HUDEP-2 (cell line): ENCODE data around the gene HPCAL1.
A peak's percentile ranks its signal among the peaks of the same experiment; 100 is the strongest.
"Not testable (repeated sequence)": the region's sequence is repeated elsewhere in the genome, so short reads cannot be mapped to it uniquely, and the experiment has no call there.

Source experiments
- DNase-seq, 76 experiments: peaks; one replicate each; lab custom pipeline; 2025; ENCODE audit not compliant: unreplicated experiment in 76 of 76; lab: John Stamatoyannopoulos, UW

Gene HPCAL1

GRCh38 chr2:10433264-10433946, 130.7 kb downstream of the HPCAL1 start:
- DNase-seq: no peak

GRCh38 chr2:10433947-10434885, 131.5 kb downstream of the HPCAL1 start:
- peak in 3 of 76 experiments; percentile 6 to 31 (median 24) for DNase-seq

- DNase-seq: peak in 74 of 76 experiments; percentile 23 to 92 (median 78)
Observed at GRCh38 chr2:10434886-10435819, 132.4 kb downstream of the HPCAL1 start.

GRCh38 chr2:10435820-10436204, 133.1 kb downstream of the HPCAL1 start:
- DNase-seq: no peak

- DNase-seq: no peak
Observed at GRCh38 chr2:10436583-10437110, 133.9 kb downstream of the HPCAL1 start.

- no peak for DNase-seq
Observed at GRCh38 chr2:10437806-10438205, 135.1 kb downstream of the HPCAL1 start.

GRCh38 chr2:10438688-10439087, 136.0 kb downstream of the HPCAL1 start:
- no peak for DNase-seq

- DNase-seq: peak in 2 of 76 experiments; percentile 26 to 34
Observed at GRCh38 chr2:10439185-10439879, 136.6 kb downstream of the HPCAL1 start.

GRCh38 chr2:10439971-10440370, 137.3 kb downstream of the HPCAL1 start:
- no peak for DNase-seq

- DNase-seq: no peak
Observed at GRCh38 chr2:10440736-10441135, 138.0 kb downstream of the HPCAL1 start.

- no peak for DNase-seq
Observed at GRCh38 chr2:10441948-10442347, 139.2 kb downstream of the HPCAL1 start.

- not testable (repeated sequence) for DNase-seq
Observed at GRCh38 chr2:10442469-10443126, 139.9 kb downstream of the HPCAL1 start.

- DNase-seq: no peak
Observed at GRCh38 chr2:10444463-10444862, 141.8 kb downstream of the HPCAL1 start.

- no peak for DNase-seq
Observed at GRCh38 chr2:10446631-10447030, 143.9 kb downstream of the HPCAL1 start.

- DNase-seq: peak in 10 of 76 experiments; percentile 12 to 60 (median 36)
Observed at GRCh38 chr2:10447300-10447894, 144.7 kb downstream of the HPCAL1 start.

GRCh38 chr2:10447895-10448575, 145.3 kb downstream of the HPCAL1 start, which contains the start of gene ODC1:
Gene ODC1, minus strand, starts transcription at chr2:10448327. Its CDS starts 3,295 bp downstream, at chr2:10445032.
- DNase-seq: peak in 75 of 76 experiments; percentile 35 to 99 (median 95)

GRCh38 chr2:10448576-10449485, 146.1 kb downstream of the HPCAL1 start:
- DNase-seq: peak in 72 of 76 experiments; percentile 55 to 99 (median 95)
